ENCODE results near the gene ZNF25.

DNA sequence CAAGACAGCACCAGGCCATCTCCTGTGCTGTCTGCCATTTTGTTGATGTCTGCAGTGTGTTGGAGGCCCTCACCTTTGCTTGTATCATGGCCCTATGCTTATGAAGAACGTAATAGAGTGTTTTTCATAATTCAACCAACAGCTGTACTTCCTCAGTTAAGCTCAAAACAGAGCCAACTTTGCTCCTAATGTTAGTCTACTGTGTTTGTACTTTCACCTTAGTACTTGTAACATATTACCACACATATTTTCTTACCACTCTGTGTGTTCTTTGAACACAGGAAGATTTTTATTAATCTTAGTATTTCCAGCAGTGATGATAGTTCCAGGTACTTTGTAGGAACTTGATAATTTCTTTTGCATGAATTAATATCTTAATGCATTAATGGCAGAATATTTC, 39.9 kb upstream of the ZNF25 start:
- no peak for TF ChIP-seq EZH2 (IDR thresholded peaks at IDR 0.05)
- no peak for TF ChIP-seq POLR2AphosphoS5 (IDR thresholded peaks at IDR 0.05; ENCODE audit: borderline replicate concordance, low read depth, low read length)
- TF ChIP-seq FOXP2 (optimal IDR thresholded peaks at IDR 0.05; ENCODE audit: control extremely low read depth, extremely low read length, insufficient read depth), result no peak
